Lower leg skin (tissue), 3 donors: Measurements from ENCODE around the gene KLK1.

ENCODE experiments used
- POLR2A ChIP-seq, 2 donors: fragments of 450-650 bp; IDR thresholded peaks; one replicate each; pipeline ENCODE4 v1.6.1; 2016 to 2017; ENCODE audit warnings: antibody characterized with exemption in 2 of 2, mild to moderate bottlenecking in 1 of 2, moderate library complexity in 1 of 2
- TF ChIP-seq, protein P1 (sequence below), 3 donors: fragments of 450-650 bp; IDR thresholded peaks; one replicate each; pipeline ENCODE4 v1.5.1; 2016; ENCODE audit warnings: antibody characterized with exemption in 3 of 3, mild to moderate bottlenecking in 3 of 3, moderate library complexity in 2 of 3

DNA sequence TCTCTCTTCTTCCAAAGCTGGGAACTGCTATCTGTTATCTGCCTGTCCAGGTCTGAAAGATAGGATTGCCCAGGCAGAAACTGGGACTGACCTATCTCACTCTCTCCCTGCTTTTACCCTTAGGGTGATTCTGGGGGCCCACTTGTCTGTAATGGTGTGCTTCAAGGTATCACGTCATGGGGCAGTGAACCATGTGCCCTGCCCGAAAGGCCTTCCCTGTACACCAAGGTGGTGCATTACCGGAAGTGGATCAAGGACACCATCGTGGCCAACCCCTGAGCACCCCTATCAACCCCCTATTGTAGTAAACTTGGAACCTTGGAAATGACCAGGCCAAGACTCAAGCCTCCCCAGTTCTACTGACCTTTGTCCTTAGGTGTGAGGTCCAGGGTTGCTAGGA is 36.3 kb upstream of the KLK1 start:
- TF ChIP-seq, protein P1, sequence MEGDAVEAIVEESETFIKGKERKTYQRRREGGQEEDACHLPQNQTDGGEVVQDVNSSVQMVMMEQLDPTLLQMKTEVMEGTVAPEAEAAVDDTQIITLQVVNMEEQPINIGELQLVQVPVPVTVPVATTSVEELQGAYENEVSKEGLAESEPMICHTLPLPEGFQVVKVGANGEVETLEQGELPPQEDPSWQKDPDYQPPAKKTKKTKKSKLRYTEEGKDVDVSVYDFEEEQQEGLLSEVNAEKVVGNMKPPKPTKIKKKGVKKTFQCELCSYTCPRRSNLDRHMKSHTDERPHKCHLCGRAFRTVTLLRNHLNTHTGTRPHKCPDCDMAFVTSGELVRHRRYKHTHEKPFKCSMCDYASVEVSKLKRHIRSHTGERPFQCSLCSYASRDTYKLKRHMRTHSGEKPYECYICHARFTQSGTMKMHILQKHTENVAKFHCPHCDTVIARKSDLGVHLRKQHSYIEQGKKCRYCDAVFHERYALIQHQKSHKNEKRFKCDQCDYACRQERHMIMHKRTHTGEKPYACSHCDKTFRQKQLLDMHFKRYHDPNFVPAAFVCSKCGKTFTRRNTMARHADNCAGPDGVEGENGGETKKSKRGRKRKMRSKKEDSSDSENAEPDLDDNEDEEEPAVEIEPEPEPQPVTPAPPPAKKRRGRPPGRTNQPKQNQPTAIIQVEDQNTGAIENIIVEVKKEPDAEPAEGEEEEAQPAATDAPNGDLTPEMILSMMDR (IDR thresholded peaks at IDR 0.05) = no peak
- TF ChIP-seq POLR2A (IDR thresholded peaks at IDR 0.05) = no peak
